ENCODE data around the gene LRRTM4.

- TF ChIP-seq CTCF (conservative IDR thresholded peaks at IDR 0.05 in 1 of 2, IDR thresholded peaks at IDR 0.05 in 1 of 2; ENCODE audit: low read depth in 1 of 2, low read length in 2 of 2) (no peak), EZH2 (IDR thresholded peaks at IDR 0.05; ENCODE audit: low read length, missing control alignments) (no peak)
These were observed 654.3 kb downstream of the LRRTM4 start for GRCh38 chr2:76867854-76868253.
